Trophoblast cell (in vitro differentiated cells and primary cell): ENCODE measurements around the gene TRIP13.

ENCODE experiments used
- DNase-seq, 2 donors: peaks; one replicate each; pipeline ENCODE4 v3.0.0-alpha.2; 2016
- H2AFZ ChIP-seq: 2 replicates; pipeline ENCODE4 v1.6.1; 2013; ENCODE audit warnings: low read length, moderate library complexity, mild to moderate bottlenecking; ENCODE audit not compliant: insufficient read depth, poor library complexity
- H2AK5ac ChIP-seq: 2 replicates; pipeline ENCODE4 v1.6.1; 2013; ENCODE audit warnings: mild to moderate bottlenecking, low read length
- H2BK120ac ChIP-seq: 2 replicates; pipeline ENCODE4 v1.6.1; 2013; ENCODE audit warnings: low read length, mild to moderate bottlenecking, moderate library complexity; ENCODE audit not compliant: insufficient read depth, poor library complexity
- H2BK12ac ChIP-seq: 2 replicates; pipeline ENCODE4 v1.6.1; 2013; ENCODE audit warnings: mild to moderate bottlenecking, low read length, moderate library complexity
- H2BK5ac ChIP-seq: 2 replicates; pipeline ENCODE4 v1.6.1; 2013; ENCODE audit warnings: low read length, low read depth, moderate library complexity, mild to moderate bottlenecking; ENCODE audit not compliant: poor library complexity
- H3K14ac ChIP-seq: 2 replicates; pipeline ENCODE4 v1.6.1; 2013; ENCODE audit warnings: mild to moderate bottlenecking, low read length
- H3K18ac ChIP-seq: 2 replicates; pipeline ENCODE4 v1.6.1; 2013; ENCODE audit warnings: mild to moderate bottlenecking, low read length
- H3K23ac ChIP-seq: 2 replicates; pipeline ENCODE4 v1.6.1; 2013; ENCODE audit warnings: low read length
- H3K27ac ChIP-seq: 2 replicates; pipeline ENCODE4 v1.5.1; 2013; ENCODE audit warnings: low read depth, mild to moderate bottlenecking, inconsistent platforms, low read length, moderate library complexity
- H3K27me3 ChIP-seq: 2 replicates; pipeline ENCODE4 v1.6.1; 2013; ENCODE audit warnings: inconsistent platforms, mild to moderate bottlenecking, low read length, moderate library complexity; ENCODE audit not compliant: insufficient read depth
- H3K36me3 ChIP-seq, 2 experiments: 1 replicate in 1 of 2; 2 replicates in 1 of 2; pipeline ENCODE4 v1.6.1; 2013; ENCODE audit warnings: low read length in 2 of 2, mild to moderate bottlenecking in 2 of 2, moderate library complexity in 1 of 2; ENCODE audit not compliant: insufficient read depth in 2 of 2, control insufficient read depth in 1 of 2
- H3K4ac ChIP-seq: 2 replicates; pipeline ENCODE4 v1.6.1; 2013; ENCODE audit warnings: low read depth, mild to moderate bottlenecking, low read length, moderate library complexity
- H3K4me1 ChIP-seq, 2 experiments: 1 replicate in 1 of 2; 2 replicates in 1 of 2; pipeline ENCODE4 v1.6.1; 2013; ENCODE audit warnings: low read length in 2 of 2, mild to moderate bottlenecking in 2 of 2, moderate library complexity in 1 of 2; ENCODE audit not compliant: insufficient read depth in 2 of 2, control insufficient read depth in 1 of 2
- H3K4me2 ChIP-seq: 2 replicates; pipeline ENCODE4 v1.6.1; 2013; ENCODE audit warnings: inconsistent platforms, mild to moderate bottlenecking, low read length, moderate library complexity
- H3K4me3 ChIP-seq: 2 replicates; pipeline ENCODE4 v1.5.1; 2013; ENCODE audit warnings: mild to moderate bottlenecking, low read depth, low read length, inconsistent platforms
- H3K79me1 ChIP-seq: one replicate; pipeline ENCODE4 v1.6.1; 2013; ENCODE audit warnings: low read length
- H3K79me2 ChIP-seq: 2 replicates; pipeline ENCODE4 v1.6.1; 2013; ENCODE audit warnings: low read length, mild to moderate bottlenecking; ENCODE audit not compliant: control insufficient read depth, insufficient read depth, poor library complexity
- H3K9ac ChIP-seq: 2 replicates; pipeline ENCODE4 v1.6.1; 2013; ENCODE audit warnings: mild to moderate bottlenecking, low read length
- H3K9me3 ChIP-seq: 2 replicates; pipeline ENCODE4 v1.6.1; 2013; ENCODE audit warnings: low read depth, mild to moderate bottlenecking, control low read depth, inconsistent platforms, low read length; ENCODE audit not compliant: insufficient read depth
- H4K12ac ChIP-seq: 2 replicates; pipeline ENCODE4 v1.6.1; 2013; ENCODE audit warnings: low read depth, mild to moderate bottlenecking, low read length, moderate library complexity
- H4K8ac ChIP-seq: 2 replicates; pipeline ENCODE4 v1.6.1; 2013; ENCODE audit warnings: low read depth, mild to moderate bottlenecking, low read length, moderate library complexity
- H4K91ac ChIP-seq: one replicate; pipeline ENCODE4 v1.6.1; 2013; ENCODE audit warnings: low read depth, mild to moderate bottlenecking, low read length, moderate library complexity
- WGBS: extraction: QIAGEN DNeasy Blood & Tissue Kit; methylation state at CpG from one replicate; pipeline ENCODE4 v1.1.7; 2013; ENCODE audit warnings: missing lambda C conversion rate; ENCODE audit not compliant: insufficient read length, insufficient coverage; ENCODE audit errors: extremely low coverage; 5-methylcytosine and 5-hydroxymethylcytosine counted together

The TRIP13 gene

DNA sequence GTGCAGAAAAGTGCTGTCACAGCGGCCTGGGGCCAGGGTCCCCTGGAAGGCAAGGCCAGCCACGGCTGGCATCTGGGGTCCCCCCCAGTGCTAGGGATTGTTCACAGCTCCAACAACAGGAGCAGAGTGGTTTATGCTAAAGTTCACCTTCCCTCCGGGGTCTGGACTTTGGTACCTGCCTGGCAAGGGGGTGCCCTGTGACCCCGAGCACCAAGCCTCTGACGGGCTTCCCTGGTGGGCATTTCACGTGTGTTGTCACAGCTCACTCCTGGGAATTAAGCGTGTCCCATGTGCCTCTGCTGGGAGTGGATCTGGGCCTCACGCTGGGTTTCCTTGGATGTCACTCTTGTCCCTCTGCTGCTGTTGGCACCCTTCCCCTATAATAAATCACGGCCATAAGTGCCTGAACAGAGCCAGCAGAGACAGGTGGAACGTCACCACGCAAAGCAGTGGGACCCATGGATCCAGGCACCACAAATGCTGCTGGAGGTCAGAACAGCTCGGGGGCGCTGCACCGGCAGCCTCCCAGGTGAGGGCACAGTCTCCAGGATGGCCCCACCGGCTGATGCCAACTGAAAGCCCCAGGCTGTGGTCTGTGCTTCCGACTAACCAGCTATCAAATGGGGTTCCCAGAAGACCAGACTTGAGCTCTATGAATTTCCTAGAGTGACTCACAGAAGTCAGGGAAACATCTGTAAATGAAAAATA is 24.1 kb upstream of the TRIP13 start:
- H3K23ac ChIP-seq, result no peak overlapping the region
- H2AK5ac ChIP-seq, result no peak overlapping the region
- H3K18ac ChIP-seq, result no peak overlapping the region
- H3K79me1 ChIP-seq, result no peaks in the 10 kb centered on the region
- no peak overlapping the region for H2BK120ac ChIP-seq
- no peak overlapping the region for H2AFZ ChIP-seq
- no peak overlapping the region for H3K27ac ChIP-seq
- H4K8ac ChIP-seq, result no peak overlapping the region
- peaks cover 1% of the 10 kb centered on the region for H3K9me3 ChIP-seq
- H3K27me3 ChIP-seq, result no peaks in the 10 kb centered on the region
- no peak overlapping the region for H3K4me3 ChIP-seq
- H3K79me2 ChIP-seq, result no peaks in the 10 kb centered on the region
- no CpG with 5 or more reads among the region's 16 CpGs for WGBS
- H3K4me1 ChIP-seq, result no peaks in the 10 kb centered on the region
- no peak overlapping the region for H4K91ac ChIP-seq
- no peak overlapping the region for H4K12ac ChIP-seq
- H3K14ac ChIP-seq, result no peak overlapping the region
- H3K4me2 ChIP-seq, result no peak overlapping the region
- no peak for DNase-seq
- H3K9ac ChIP-seq, result no peak overlapping the region
- no peak overlapping the region for H3K4ac ChIP-seq
- H3K36me3 ChIP-seq, result peaks cover 73 to 91% of the 10 kb centered on the region in 2 experiments
- no peak overlapping the region for H2BK5ac ChIP-seq
- H2BK12ac ChIP-seq, result no peak overlapping the region

DNA sequence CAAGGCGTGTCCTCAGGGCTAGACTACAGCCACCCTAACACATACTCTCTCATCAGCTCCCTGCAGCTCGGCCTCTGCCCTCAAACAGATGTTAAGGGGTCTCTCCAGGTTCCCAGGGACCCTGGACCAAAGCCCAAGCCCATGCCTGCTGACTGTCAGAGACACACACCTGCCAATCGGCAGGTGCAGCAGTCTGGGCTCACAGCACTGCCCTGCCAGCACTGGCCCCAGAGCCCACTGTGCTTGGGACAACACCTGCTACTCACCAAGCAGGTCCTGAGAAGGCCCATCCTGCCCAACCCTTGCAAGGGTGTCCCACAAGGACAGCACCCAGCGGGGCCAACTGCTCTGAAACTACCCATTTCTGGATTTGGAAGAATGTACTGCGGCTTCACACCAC is 21.7 kb upstream of the TRIP13 start:
- Histone ChIP-seq H2BK5ac (no peak overlapping the region), H2AK5ac (no peak overlapping the region), H3K27ac (no peak overlapping the region), H3K79me2 (no peaks in the 10 kb centered on the region), H3K9me3 (peaks cover 1% of the 10 kb centered on the region), H3K4me2 (no peak overlapping the region), H4K91ac (no peak overlapping the region), H3K14ac (no peak overlapping the region), H3K4ac (no peak overlapping the region), H4K12ac (no peak overlapping the region), H4K8ac (no peak overlapping the region), H3K9ac (no peak overlapping the region), H3K27me3 (no peaks in the 10 kb centered on the region), H3K4me1 (no peaks in the 10 kb centered on the region), H3K23ac (no peak overlapping the region), H3K36me3 (peaks cover 65 to 84% of the 10 kb centered on the region in 2 experiments), H3K79me1 (no peaks in the 10 kb centered on the region), H2BK12ac (no peak overlapping the region), H3K4me3 (no peak overlapping the region), H3K18ac (no peak overlapping the region), H2BK120ac (no peak overlapping the region), H2AFZ (no peak overlapping the region)
- no peak for DNase-seq
- no CpG with 5 or more reads among the region's 5 CpGs for WGBS

DNA sequence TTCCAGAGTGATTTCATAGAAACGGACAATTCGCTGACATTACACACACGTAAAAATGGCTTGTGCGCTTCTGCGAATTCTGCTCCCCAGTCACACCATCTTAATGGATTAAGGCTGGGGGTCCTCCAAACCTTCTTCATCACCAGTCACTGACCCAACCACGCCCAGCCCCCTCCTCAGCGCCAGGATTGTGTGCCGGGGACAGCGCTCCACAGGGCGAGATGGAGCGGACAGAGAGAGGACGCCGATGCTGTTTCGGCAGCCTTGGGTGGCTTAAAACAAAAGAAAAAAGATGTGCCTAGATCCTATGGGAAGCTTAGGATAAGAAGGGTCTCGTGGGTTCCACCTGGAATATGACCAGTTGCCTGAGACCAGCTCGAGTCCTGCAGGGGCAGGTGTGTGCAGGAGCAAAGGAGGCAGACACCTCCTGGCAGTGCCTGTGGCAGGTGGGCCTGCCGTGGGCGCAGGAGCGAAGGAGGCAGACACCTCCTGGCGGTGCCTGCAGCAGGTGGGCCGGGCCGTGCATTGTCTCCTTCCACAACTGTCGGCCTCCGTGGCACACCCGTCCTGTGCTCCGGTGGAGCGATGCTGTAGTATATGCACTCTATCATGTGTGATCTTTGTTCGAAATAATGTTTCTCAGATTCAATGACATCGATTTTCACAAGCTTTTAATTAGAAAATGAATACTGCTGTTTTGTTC is 20.9 kb upstream of the TRIP13 start:
- Histone ChIP-seq H3K9me3 (peaks cover 1% of the 10 kb centered on the region), H2BK120ac (no peak overlapping the region), H3K4ac (no peak overlapping the region), H2BK12ac (no peak overlapping the region), H4K8ac (no peak overlapping the region), H2AK5ac (no peak overlapping the region), H3K27me3 (no peaks in the 10 kb centered on the region), H3K79me2 (no peaks in the 10 kb centered on the region), H4K12ac (no peak overlapping the region), H3K23ac (no peak overlapping the region), H3K36me3 (peaks cover 68 to 89% of the 10 kb centered on the region in 2 experiments), H3K18ac (no peak overlapping the region), H3K4me2 (no peak overlapping the region), H2BK5ac (no peak overlapping the region), H3K4me3 (no peak overlapping the region), H4K91ac (no peak overlapping the region), H3K14ac (no peak overlapping the region), H3K79me1 (no peaks in the 10 kb centered on the region), H2AFZ (no peak overlapping the region), H3K4me1 (no peaks in the 10 kb centered on the region), H3K9ac (no peak overlapping the region), H3K27ac (no peak overlapping the region)
- no peak for DNase-seq
- no CpG with 5 or more reads among the region's 29 CpGs for WGBS

- WGBS, result no CpG with 5 or more reads among the region's 10 CpGs
Measured at GRCh38 chr5:872301-872700, 20.4 kb upstream of the TRIP13 start.

More at GRCh38 chr5:872301-872700, 20.4 kb upstream of the TRIP13 start:
- H3K14ac ChIP-seq, result no peak overlapping the region
- H3K9ac ChIP-seq, result no peak overlapping the region
- H2BK120ac ChIP-seq, result no peak overlapping the region
- H3K79me1 ChIP-seq, result no peaks in the 10 kb centered on the region
- peaks cover 1% of the 10 kb centered on the region for H3K9me3 ChIP-seq
- no peaks in the 10 kb centered on the region for H3K27me3 ChIP-seq
- H2AK5ac ChIP-seq, result no peak overlapping the region
- H4K12ac ChIP-seq, result no peak overlapping the region
- H3K79me2 ChIP-seq, result no peaks in the 10 kb centered on the region
- peaks cover 67 to 88% of the 10 kb centered on the region in 2 experiments for H3K36me3 ChIP-seq
- H2AFZ ChIP-seq, result no peak overlapping the region
- no peak overlapping the region for H4K8ac ChIP-seq
- no peak for DNase-seq
- no peak overlapping the region for H4K91ac ChIP-seq
- H3K4ac ChIP-seq, result no peak overlapping the region
- H3K4me1 ChIP-seq, result no peaks in the 10 kb centered on the region
- no peak overlapping the region for H3K18ac ChIP-seq
- no peak overlapping the region for H3K4me2 ChIP-seq
- no peak overlapping the region for H3K27ac ChIP-seq
- H3K4me3 ChIP-seq, result peak overlapping the region; percentile 23
- H3K23ac ChIP-seq, result no peak overlapping the region
- no peak overlapping the region for H2BK12ac ChIP-seq
- H2BK5ac ChIP-seq, result no peak overlapping the region
